ENCODE measurements around the gene BMPER.
A peak's percentile ranks its signal among the peaks of the same experiment; 100 is the strongest.

The BMPER gene

DNA sequence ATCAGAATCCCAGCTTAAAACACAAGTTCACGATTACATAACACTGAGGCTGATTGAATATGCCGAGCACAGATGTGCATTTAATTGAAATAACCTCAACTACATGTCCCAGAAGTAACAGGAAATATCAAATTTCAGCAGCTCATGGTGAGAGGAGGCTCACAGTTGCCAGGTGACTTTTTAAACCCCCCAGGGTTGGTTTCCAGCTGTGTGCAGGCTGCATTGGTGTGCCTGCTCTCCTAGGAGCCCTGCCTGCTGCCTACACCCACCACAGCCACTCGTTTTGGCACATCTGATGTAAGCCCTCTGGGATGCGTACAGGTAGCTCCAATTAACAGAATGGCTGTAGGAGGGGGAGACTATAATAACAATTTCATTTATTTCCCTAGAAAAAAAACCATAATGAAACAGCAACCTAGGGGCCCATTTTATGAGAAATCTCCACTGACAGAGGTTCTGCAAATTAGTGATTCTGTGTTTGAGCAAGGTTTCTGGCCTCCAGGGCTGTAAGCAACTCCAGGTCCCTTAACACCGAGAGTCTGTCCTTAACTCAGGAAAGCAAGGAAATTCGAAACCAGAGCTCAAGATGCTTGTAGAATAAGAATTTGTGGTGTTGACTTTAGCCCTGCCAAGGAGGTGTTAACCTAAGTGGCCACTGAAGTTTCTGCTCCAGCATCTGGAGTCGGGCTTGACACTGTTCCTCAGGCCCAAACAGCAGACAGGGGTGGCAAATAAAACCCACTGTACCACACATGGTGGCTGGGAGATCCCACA, 161.9 kb downstream of the BMPER start:
- DNase-seq: no peak

DNA sequence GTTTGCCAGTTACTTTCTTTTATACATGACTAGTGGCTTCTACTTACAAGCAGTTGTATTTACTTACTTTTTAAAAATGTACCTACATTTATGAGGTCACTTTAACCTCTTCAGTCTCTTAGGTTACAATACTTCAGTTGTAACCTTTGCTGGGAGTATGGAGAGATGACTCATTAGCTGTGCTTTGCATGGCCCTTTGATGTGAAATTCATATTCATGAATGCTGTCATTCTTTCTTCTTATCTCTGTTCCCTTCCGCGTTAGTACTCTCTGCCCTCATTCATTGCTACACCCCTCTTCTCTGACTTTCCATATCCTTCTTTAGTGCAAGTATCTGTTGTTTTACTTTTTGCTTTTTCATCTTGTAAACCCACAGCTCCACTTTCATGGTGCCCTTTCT, 164.3 kb downstream of the BMPER start:
- no peak for DNase-seq

DNA sequence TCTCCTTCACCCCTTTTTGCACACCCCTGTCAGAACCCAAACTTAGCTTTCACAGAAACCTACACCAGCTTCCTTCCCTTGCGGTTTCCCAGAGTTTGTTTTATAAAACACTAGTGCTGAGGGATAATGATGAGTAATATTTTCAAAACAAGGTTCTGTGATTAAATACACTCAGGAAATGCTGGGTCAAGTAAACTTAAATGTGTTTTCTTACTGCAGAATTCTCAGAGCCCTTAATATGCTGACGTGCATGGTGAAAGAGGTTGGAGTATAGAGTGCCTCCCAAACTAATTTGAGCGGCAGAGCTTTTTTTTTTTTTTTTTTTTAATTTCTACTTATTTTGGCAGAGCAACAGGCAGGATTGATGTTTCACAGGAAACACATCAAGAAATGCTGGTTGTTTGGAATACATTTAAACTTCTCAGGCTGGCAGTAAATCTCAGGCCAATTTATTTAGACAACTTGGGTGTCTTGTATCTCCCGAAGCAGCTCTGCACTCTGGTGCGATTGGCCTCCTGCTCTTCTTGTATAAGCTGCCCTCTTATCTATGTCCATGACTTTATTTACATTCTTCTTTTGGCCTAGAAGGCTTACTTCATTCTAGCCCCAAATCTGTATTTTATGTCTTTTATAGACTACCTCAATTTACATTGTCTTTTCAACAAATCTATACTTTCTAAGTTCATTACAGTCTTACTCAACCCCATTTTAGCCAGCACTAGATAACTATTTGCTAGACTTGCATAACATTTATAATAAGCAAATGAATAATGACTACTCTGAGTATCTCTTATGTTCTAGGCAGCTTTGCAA, 165.4 kb downstream of the BMPER start:
- DNase-seq: no peak

DNA sequence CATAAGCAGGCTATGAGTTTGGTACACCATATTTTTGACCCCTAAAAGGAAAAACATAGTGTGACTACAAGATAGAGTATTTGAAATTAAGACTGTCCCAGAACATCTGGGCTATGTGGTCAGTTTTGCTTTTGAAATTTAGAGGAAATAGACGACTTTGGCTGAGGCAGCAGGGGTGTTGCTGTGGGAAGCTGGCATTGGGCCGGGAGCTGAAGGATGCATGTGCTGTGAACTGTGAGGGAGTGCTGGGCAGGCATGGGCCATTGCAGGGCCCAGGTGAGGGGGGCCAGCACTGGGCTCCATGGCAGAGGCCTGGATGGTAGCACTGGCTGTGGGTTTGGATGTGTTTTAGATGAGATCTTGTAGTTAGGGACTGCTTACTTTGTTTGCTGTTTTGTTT, 168.3 kb downstream of the BMPER start:
- no peak for DNase-seq

GRCh38 chr7:34074421-34074820, 169.1 kb downstream of the BMPER start:
- DNase-seq: no peak

- DNase-seq: no peak
These were observed 170.4 kb downstream of the BMPER start for GRCh38 chr7:34075523-34076370.

GRCh38 chr7:34077168-34077567, 171.8 kb downstream of the BMPER start:
- no peak for DNase-seq

DNA sequence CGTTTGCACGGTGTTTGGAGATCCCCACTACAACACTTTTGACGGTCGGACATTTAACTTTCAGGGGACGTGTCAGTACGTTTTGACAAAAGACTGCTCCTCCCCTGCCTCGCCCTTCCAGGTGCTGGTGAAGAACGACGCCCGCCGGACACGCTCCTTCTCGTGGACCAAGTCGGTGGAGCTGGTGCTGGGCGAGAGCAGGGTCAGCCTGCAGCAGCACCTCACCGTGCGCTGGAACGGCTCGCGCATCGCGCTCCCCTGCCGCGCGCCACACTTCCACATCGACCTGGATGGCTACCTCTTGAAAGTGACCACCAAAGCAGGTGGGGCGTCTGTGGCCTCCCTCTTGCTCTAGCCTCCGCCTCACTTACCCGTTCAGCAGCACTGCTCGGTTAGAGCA, 173.5 kb downstream of the BMPER start:
- DNase-seq: no peak

DNA sequence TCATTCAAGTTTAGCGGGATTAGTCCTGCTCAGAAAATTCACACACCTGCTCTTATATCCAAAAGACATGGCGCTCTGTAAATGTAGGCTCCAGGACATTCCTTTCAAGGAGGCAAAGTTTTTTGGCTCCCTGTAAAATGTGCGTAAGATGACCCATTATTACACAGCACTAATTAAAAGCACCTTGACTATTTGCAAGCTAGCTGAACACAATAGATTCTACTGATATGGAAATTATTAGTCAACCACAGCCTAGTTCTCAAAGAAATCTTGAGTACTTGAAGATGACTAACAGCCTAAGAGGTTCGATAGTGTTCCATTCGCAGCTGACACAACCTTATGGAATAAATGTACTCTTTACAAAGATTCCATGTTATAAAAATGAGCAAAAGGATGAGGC, 175.2 kb downstream of the BMPER start:
- DNase-seq: no peak

DNA sequence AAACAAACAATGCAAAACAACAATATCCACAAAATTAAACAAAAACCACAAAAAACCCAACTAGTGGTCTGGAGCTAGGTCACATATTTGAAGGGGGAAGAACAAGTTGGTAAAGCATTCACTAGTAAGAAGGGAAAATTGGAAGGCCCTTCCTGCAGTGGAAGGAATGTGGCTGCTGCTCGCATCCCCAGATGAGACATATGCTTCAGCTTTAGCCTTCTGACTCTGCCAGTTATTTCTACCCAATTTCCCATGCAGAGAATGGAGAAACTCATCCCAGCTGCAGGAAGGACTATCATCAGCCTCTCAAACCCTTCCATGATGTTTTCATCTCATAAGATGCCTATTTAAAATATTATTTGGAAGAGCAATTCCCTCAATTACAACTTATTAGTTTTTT, 176.6 kb downstream of the BMPER start:
- no peak for DNase-seq

- DNase-seq: no peak
These were observed 178.1 kb downstream of the BMPER start for GRCh38 chr7:34083440-34083839.

DNA sequence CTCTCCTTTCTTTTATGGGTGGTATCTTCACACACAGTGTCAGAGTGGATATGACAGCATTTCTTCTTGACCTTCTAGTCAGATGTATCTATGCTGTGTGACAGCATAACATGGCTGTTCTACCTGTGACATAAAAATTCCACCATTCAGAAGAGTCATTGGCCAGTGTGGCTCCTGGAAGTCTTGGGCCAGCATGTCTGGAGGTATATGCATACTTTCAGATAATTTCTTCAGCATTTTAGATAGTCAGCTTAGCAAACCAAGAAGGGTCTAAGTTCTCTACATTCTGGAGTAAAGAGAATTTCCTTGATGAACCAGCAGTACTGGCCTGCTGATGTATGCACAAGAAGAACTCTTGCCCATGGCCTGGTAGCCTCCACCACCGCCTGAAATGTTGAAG, 179.3 kb downstream of the BMPER start:
- no peak for DNase-seq

DNA sequence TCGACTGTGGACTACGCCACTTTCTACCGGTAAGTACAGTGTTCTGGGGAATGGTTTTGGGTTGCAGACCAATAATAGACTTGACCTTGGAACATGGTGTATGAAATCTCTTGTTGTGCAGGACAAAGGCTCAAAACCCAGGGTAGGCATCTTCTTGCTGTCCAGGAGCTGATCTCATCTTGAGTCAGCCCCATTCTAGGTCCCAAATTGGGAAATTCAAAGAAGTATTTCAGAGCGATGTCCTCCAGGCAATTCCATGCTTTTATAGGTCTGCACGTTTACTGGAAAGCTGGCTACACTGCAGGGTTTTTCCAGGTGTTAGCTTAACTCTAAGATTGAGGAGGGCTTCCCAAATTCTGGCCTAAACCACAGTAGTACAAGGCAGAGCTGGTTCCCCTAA, 180.7 kb downstream of the BMPER start:
- no peak for DNase-seq

DNA sequence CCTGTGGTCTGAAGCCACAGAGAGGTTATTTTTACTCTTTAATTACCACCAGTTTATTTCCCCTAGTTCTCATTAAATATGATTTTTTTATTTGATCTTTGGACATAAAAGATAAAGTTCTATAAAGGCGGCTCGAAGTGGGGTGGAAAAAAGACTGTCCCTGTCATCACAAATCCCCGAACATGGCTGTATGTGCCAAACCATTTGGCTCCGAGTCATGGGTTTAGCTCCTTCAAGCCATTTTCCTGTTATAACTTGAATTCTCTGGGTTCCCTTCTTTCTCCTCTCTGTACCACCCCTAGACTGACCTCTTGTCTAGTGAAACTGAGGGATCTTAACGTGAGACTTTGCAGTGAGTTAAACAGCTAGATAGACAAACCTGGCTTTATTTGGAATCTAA, 181.6 kb downstream of the BMPER start:
- no peak for DNase-seq

DNA sequence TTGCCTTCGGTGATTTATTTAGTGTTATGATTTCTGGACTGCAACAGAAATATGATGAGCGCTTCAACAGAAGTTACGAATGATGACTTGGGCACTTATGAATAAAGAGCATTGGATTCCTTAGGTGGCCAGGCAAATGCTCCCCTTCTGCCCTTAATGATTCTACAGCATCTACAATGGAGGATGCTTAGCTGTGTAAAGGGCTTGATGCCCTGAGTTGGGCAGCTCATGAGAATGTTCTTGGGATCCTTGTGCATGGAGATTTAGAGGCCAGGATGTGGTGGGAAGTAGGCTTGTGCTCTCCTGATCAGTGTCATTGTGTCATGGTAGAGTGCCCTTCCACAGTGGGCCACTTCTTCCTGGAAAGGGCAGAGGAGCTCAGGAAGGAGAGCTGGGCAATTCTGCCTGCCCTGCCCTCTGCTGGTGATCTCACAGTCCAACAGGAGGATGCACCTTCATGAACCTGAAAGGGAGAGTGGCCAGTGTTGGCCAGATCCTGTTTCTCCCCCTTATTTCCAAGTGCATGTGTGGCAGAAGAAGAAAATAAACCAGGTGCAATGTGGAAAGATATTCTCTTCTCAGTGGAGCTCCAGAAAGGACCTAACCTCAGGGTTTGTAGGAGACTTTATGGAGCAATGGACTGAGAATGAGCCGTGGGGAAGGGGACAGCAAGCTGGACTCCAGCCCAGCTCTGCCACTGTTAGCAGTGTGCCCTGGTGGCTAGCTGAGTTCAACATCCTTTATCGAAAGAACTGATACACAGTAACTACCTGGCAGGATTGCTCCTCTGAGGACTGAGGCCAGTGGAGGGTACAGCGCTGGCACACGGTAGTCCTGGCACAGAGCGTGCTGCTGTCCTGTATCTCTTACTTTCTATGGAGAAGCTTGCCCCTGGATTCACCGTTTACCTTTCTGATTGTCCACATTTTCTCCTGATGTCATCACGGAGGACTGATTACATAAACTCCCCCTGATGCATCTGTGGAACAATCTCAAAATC, 182.9 kb downstream of the BMPER start:
- peak; percentile 12 for DNase-seq

GRCh38 chr7:34090816-34091215, 185.5 kb downstream of the BMPER start:
- no peak for DNase-seq

DNA sequence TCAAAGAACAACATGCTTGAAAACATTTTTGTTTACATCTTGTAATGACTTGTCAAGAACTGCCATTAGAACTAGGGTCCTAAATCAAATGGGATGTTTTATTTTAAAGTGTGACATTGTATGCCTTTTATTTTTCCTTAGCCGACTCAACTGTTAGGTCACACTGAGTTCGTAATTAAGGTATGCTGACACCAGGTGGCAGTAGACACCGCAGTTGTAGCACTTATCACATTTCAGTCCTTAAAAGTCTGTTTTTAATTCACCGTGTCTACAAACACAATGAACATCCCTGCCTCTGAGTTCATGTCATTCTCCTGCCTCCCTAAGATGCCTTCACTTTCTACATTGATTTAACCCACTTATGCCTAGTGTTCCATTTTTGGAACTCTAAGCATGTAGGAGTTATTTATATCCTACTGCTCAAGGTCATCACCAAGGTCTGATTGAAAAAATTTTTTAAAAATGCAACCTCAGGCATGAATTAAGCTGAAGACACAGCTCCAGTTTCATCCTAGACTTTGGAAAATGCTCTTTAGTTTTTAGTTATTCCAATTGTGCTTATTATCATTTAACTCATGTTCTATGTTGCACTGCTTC, 186.1 kb downstream of the BMPER start:
- peak; percentile 15 for DNase-seq

DNA sequence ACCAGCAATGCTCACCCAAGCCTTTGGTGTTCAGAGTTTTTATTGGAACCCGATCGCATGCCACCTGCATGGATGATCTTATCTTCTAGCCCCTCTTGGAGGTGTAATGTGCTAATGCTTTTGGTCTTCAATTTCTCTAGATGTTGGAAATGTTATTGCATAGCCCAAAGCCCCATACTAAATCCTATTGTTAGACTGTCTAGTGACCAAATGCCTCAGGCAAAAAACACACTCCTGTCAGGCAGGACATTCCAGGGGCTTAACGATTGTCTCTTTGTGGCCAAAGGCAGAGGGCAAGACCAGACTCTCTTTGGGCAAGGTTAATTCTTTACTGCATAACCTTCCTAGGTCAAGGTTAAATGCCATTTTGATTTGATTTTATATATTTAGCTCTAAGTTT, 187.9 kb downstream of the BMPER start:
- no peak for DNase-seq

GRCh38 chr7:34096198-34096651, 190.9 kb downstream of the BMPER start:
- no peak for DNase-seq

DNA sequence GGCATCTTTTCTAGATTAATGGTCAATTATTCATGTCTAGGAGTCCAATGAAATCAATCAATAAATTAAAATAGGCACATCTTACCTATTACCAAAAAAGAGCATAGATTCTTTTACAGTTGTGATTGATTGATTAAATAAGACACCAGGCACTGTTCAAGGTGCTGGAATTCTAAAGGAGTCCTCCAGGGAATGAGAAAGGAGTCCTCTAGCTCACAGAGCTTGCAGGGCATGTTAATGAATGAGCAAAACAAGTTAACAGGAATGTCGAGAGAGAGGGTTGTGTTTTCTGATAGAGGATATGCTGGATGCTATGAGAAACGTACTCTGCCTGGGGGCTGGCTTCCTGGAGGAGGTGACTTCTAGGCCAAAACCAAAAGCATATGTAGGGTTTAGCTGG, 191.4 kb downstream of the BMPER start:
- DNase-seq: no peak

DNA sequence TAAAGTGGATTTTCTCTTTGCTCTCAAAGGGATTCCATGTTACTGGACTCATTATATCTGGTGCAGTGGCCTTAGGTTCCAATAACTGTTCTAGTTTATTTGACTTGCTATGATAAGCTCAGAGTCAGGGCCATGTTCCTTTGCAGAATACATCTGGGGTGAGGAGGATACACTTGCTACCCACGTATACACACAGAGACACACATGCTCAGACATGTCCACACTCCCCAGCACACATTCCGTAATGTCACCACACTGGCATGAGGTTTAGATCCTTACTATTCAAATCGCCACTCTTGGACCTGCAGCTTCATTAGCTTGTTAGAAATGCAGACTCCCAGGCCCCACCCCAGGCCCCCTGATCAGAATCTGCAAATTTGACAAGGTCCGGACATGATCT, 195.3 kb downstream of the BMPER start:
- no peak for DNase-seq

DNA sequence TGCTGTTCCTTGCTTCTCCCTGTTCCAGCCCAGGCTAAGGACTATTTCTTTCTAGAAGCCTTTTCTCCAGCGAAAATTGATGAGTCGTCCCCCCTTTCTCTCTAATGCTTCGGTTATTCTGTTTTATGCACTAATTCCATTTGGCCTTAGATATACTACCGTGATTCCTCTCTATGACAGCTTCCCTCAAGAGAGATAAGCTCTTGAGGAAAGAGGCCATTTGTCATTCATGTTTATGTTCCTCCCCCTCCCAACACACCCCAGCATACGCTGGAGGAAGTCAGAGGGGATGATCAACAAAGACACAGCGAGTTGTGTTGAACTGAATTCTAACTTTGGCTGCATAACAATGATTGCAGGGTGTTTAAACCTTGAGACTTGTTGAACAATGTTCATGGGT, 198.8 kb downstream of the BMPER start:
- no peak for DNase-seq
